K562 (cell line): ENCODE measurements around the gene TRIP10. TPM values are rescaled to one million over a fixed set of nuclear protein-coding genes. Genes with fewer than 3 reads are reported as not detected.

Source experiments
- ATF7 ChIP-seq: fragments of 450-650 bp; IDR thresholded peaks from 2 replicates; pipeline ENCODE4 v1.7.1; 2014; ENCODE audit warnings: mild to moderate bottlenecking, moderate library complexity
- BHLHE40 ChIP-seq: IDR thresholded peaks from 2 replicates; pipeline ENCODE4 v1.6.1; 2011; ENCODE audit warnings: low read length, improper control_type of control experiment
- EP400 ChIP-seq: fragments of 450-650 bp; IDR thresholded peaks from 2 replicates; pipeline ENCODE4 v1.6.1; 2017; ENCODE audit warnings: antibody characterized with exemption, mild to moderate bottlenecking, moderate library complexity
- EZH2 ChIP-seq: IDR thresholded peaks from 2 replicates; pipeline ENCODE4 v1.6.1; 2012; ENCODE audit warnings: low read depth, mild to moderate bottlenecking, inconsistent platforms, low read length, borderline replicate concordance
- HNRNPH1 ChIP-seq: fragments of 200-400 bp; formaldehyde crosslinking; optimal IDR thresholded peaks from 2 replicates; pipeline ENCODE3; 2017; ENCODE audit warnings: low read depth, mild to moderate bottlenecking, low read length, moderate library complexity
- PHB2 ChIP-seq: fragments of 450-650 bp; IDR thresholded peaks from 2 replicates; pipeline ENCODE4 v1.6.1; 2017; ENCODE audit warnings: low read depth
- PML ChIP-seq: IDR thresholded peaks from 2 replicates; pipeline ENCODE4 v1.6.1; 2012; ENCODE audit warnings: low read length, inconsistent platforms
- RB1 ChIP-seq: fragments of 450-650 bp; IDR thresholded peaks from 2 replicates; pipeline ENCODE4 v1.6.1; 2017; ENCODE audit warnings: low read depth, mild to moderate bottlenecking
- SP1 ChIP-seq: sonication (generic); formaldehyde crosslinking; IDR thresholded peaks from 2 replicates; pipeline ENCODE4 v1.8.1; 2022; ENCODE audit warnings: mild to moderate bottlenecking, missing genetic modification reagents
- ZBTB17 ChIP-seq: fragments of 450-650 bp; formaldehyde crosslinking; IDR thresholded peaks from 2 replicates; pipeline ENCODE4 v1.4.0; 2020; ENCODE audit warnings: mild to moderate bottlenecking
- ZFP1 ChIP-seq: fragments of 450-650 bp; formaldehyde crosslinking; IDR thresholded peaks from 2 replicates; pipeline ENCODE4 v1.4.0; 2020; ENCODE audit warnings: mild to moderate bottlenecking, mixed read lengths
- ZFP36 ChIP-seq: fragments of 150-350 bp; IDR thresholded peaks from 2 replicates; pipeline ENCODE4 v1.6.1; 2018; ENCODE audit warnings: low read length, low read depth; ENCODE audit not compliant: partially characterized antibody
- ZNF384 ChIP-seq: IDR thresholded peaks from 2 replicates; pipeline ENCODE4 v1.6.1; 2012; ENCODE audit warnings: low read depth, low read length, improper control_type of control experiment
- ZNF436 ChIP-seq: fragments of 250-450, 450-650 bp; sonication (Bioruptor Pico); formaldehyde crosslinking; IDR thresholded peaks from 2 replicates; pipeline ENCODE4 v1.7.0; 2020; ENCODE audit warnings: mild to moderate bottlenecking
- ZNF507 ChIP-seq: conservative IDR thresholded peaks from 2 replicates; pipeline ENCODE4 v1.6.1; 2017; ENCODE audit warnings: missing genetic modification characterization, missing compliant biosample characterization
- polyA plus RNA-seq, 8 experiments: library from polyadenylated mRNA; depleted of rRNA in 4 of 8; stranded (reverse) in 5 of 8; unstranded in 3 of 8; fragments of >200 nt; fragmentation: Nextera tagmentation in 2 of 8; fragmentation: Illumina TruSeq in 1 of 8; extraction: Ambion mirVana in 2 of 8; extraction: Trizol in 1 of 8; gene quantifications; 2 replicates each; pipeline versions ENCODE4 v1.2.1 to v1.2.3, GENCODE V29; 2011 to 2014; ENCODE audit warnings: inconsistent platforms in 1 of 8, missing spikeins in 1 of 8
- total RNA-seq, 7 experiments: library from RNA; depleted of rRNA in 6 of 7; stranded (reverse); fragments of >200 nt in 6 of 7; fragmentation: Illumina TruSeq in 2 of 7; extraction: Trizol in 2 of 7; gene quantifications; 2 replicates each; pipeline versions ENCODE4 v1.2.1 to v1.2.3, GENCODE V29; 2011 to 2021; ENCODE audit warnings: low replicate concordance in 1 of 7
- TF ChIP-seq, protein P1 (sequence below): fragments of 200-800 bp; sonication (Bioruptor generic); IDR thresholded peaks from 2 replicates; pipeline ENCODE4 v1.6.1; 2017; ENCODE audit warnings: missing genetic modification characterization, missing compliant biosample characterization
- TF ChIP-seq, protein P2 (sequence below): fragments of 450-650 bp; IDR thresholded peaks from 2 replicates; pipeline ENCODE4 v1.6.1; 2018; ENCODE audit warnings: mild to moderate bottlenecking, low read depth; ENCODE audit not compliant: partially characterized antibody
- TF ChIP-seq, protein P3 (sequence below): fragments of 450-650 bp; IDR thresholded peaks from 2 replicates; pipeline ENCODE4 v1.6.1; 2017; ENCODE audit warnings: antibody characterized with exemption
- TF ChIP-seq, protein P4 (sequence below): fragments of 450-650 bp; conservative IDR thresholded peaks from 2 replicates; pipeline ENCODE4 v1.6.1; 2016; ENCODE audit warnings: missing genetic modification characterization, low read depth, mild to moderate bottlenecking, missing compliant biosample characterization, moderate library complexity
- TF ChIP-seq, protein P5 (sequence below): fragments of 450-650 bp; formaldehyde crosslinking; IDR thresholded peaks from 2 replicates; pipeline ENCODE4 v1.4.0; 2020; ENCODE audit warnings: mild to moderate bottlenecking, moderate library complexity

TRIP10 gene
- total and polyA plus RNA-seq, 9 of the 15 experiments (the other 6 are each of a cell fraction or from before 2014, with no cell fraction given): 1.2 to 66.8 (median 36.1) TPM

DNA sequence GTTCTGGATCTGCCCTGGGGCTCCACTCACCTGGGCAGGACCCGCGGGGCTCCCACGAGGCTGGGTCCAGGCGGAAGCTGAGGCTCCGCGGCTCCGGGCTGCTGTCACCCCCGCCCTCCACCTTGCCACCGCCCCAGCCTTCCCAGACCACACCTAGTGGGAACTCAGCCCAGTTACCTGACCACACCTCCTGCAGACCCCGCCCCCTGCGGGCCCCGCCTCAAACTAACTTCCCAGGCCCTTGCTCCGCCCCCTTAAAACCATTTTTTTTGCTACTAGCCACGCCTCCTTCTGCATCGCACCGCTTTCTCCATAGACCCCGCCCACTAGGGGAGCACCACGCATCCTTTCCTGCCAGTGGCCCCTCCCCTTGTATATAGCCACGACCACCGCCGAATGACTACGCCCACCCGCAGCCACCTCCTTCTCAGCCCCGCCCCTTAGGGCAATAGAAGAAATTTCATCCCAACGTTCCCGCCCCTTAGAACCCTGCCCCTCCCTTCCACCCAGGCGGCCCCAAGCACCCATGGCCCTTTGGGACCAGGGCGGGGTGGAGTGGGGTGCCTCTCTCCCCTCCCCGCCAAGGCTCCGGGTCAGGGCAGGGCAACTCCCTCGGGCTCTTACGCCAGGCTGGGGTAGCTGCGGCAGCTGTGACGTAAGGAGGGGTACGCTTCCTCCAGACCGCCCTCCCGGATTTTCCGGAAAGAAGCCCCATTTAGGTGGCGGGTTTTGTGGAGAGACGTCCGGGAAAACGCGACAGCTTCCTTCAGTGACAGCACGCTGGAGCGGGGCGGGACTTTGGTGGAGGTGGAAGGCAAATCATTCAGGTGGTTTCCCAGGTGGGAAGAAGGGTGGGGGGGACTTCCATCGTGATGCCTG is 28.1 kb downstream of the TRIP10 start, which contains the start of gene SH2D3A (continued):
- TF ChIP-seq, protein P1, sequence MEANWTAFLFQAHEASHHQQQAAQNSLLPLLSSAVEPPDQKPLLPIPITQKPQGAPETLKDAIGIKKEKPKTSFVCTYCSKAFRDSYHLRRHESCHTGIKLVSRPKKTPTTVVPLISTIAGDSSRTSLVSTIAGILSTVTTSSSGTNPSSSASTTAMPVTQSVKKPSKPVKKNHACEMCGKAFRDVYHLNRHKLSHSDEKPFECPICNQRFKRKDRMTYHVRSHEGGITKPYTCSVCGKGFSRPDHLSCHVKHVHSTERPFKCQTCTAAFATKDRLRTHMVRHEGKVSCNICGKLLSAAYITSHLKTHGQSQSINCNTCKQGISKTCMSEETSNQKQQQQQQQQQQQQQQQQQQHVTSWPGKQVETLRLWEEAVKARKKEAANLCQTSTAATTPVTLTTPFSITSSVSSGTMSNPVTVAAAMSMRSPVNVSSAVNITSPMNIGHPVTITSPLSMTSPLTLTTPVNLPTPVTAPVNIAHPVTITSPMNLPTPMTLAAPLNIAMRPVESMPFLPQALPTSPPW (CRISPR knock-in tag): peak; percentile 80
- TF ChIP-seq, protein P2, sequence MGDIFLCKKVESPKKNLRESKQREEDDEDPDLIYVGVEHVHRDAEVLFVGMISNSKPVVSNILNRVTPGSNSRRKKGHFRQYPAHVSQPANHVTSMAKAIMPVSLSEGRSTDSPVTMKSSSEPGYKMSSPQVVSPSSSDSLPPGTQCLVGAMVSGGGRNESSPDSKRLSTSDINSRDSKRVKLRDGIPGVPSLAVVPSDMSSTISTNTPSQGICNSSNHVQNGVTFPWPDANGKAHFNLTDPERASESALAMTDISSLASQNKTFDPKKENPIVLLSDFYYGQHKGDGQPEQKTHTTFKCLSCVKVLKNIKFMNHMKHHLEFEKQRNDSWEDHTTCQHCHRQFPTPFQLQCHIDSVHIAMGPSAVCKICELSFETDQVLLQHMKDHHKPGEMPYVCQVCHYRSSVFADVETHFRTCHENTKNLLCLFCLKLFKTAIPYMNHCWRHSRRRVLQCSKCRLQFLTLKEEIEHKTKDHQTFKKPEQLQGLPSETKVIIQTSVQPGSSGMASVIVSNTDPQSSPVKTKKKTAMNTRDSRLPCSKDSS: no peak
- TF ChIP-seq, protein P3, sequence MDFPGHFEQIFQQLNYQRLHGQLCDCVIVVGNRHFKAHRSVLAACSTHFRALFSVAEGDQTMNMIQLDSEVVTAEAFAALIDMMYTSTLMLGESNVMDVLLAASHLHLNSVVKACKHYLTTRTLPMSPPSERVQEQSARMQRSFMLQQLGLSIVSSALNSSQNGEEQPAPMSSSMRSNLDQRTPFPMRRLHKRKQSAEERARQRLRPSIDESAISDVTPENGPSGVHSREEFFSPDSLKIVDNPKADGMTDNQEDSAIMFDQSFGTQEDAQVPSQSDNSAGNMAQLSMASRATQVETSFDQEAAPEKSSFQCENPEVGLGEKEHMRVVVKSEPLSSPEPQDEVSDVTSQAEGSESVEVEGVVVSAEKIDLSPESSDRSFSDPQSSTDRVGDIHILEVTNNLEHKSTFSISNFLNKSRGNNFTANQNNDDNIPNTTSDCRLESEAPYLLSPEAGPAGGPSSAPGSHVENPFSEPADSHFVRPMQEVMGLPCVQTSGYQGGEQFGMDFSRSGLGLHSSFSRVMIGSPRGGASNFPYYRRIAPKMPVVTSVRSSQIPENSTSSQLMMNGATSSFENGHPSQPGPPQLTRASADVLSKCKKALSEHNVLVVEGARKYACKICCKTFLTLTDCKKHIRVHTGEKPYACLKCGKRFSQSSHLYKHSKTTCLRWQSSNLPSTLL: no peak
- TF ChIP-seq, protein P4, sequence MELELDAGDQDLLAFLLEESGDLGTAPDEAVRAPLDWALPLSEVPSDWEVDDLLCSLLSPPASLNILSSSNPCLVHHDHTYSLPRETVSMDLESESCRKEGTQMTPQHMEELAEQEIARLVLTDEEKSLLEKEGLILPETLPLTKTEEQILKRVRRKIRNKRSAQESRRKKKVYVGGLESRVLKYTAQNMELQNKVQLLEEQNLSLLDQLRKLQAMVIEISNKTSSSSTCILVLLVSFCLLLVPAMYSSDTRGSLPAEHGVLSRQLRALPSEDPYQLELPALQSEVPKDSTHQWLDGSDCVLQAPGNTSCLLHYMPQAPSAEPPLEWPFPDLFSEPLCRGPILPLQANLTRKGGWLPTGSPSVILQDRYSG (tag): no peak
- TF ChIP-seq ZBTB17 (CRISPR knock-in tag) (no peak), ZNF436 (CRISPR knock-in tag) (peak; percentile 79), ZFP1 (CRISPR knock-in tag) (no peak), ZFP36 (peak; percentile 100), SP1 (CRISPR knock-in tag) (peak; percentile 94), ZNF384 (peak; percentile 98), BHLHE40 (no peak), ATF7 (peak; percentile 39; the same call in 1 of the 2 replicates), HNRNPH1 (no peak), EP400 (0 out of 2 replicates have a peak, but pooled peaks have one; percentile 4), ZNF507 (tag) (no peak), PML (no peak), RB1 (0 out of 2 replicates have a peak, but pooled peaks have one; percentile 32), PHB2 (no peak), EZH2 (no peak)
- TF ChIP-seq, protein P5, sequence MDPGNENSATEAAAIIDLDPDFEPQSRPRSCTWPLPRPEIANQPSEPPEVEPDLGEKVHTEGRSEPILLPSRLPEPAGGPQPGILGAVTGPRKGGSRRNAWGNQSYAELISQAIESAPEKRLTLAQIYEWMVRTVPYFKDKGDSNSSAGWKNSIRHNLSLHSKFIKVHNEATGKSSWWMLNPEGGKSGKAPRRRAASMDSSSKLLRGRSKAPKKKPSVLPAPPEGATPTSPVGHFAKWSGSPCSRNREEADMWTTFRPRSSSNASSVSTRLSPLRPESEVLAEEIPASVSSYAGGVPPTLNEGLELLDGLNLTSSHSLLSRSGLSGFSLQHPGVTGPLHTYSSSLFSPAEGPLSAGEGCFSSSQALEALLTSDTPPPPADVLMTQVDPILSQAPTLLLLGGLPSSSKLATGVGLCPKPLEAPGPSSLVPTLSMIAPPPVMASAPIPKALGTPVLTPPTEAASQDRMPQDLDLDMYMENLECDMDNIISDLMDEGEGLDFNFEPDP: no peak
